HUDEP-2 (cell line): ENCODE results near the gene NTNG1.
A peak's percentile ranks its signal among the peaks of the same experiment; 100 is the strongest.

Experiments
- DNase-seq, 76 experiments: peaks; one replicate each; lab custom pipeline; 2025; ENCODE audit not compliant: unreplicated experiment in 76 of 76; lab: John Stamatoyannopoulos, UW

Gene NTNG1

DNA sequence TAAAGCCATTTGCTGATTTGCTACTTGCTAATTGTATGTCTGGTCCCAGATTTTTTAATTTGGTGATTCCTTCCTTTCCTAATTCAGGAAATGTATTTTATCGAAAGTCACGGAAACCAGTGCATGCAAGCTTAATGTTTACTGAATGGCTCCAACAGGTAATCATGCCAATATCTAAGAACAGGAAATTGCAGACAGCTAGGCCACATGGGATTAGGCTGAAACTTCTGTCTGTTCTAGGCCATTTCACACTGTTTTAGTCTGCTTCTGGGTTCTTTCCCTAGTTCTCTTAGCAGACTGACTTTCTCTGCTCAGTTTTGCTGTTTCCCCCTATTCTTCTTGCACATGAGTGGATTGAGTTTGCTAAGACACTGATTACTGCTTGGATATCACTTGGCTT is 111.4 kb downstream of the NTNG1 start:
- no peak for DNase-seq

GRCh38 chr1:107254306-107254705 is 113.5 kb downstream of the NTNG1 start:
- no peak for DNase-seq

GRCh38 chr1:107255469-107255868 is 114.6 kb downstream of the NTNG1 start:
- DNase-seq: no peak

- no peak for DNase-seq
Observed at GRCh38 chr1:107262467-107263286, 121.8 kb downstream of the NTNG1 start.

DNA sequence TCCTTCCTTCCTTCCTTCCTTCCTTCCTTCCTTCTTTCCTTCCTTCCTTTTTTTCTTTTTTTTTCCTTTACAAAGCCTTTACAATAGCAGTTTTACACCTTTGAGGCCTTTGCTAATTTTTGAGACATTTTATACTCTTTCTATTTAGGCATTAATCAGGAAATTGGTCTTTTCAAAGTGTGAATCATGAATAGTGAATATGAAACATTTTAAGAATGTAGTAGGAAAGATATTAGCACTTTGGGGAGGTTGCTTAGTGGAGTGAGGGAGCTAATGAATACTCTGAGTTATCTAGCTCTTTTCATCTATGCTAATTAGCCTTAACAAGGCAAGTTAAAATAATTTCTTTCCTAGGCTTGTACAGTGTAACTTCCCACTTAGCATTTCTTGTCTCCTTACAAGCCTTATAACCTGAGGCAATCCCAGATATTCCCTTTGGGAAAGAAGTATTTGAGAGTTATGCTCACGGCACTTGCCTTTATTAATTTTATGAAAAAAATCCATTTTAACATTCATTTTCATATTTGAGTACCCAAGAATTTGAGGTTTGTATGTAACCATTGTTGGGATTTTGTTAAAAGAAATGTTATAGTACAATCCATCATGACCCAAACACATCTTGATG is 122.6 kb downstream of the NTNG1 start:
- DNase-seq: no peak

DNA sequence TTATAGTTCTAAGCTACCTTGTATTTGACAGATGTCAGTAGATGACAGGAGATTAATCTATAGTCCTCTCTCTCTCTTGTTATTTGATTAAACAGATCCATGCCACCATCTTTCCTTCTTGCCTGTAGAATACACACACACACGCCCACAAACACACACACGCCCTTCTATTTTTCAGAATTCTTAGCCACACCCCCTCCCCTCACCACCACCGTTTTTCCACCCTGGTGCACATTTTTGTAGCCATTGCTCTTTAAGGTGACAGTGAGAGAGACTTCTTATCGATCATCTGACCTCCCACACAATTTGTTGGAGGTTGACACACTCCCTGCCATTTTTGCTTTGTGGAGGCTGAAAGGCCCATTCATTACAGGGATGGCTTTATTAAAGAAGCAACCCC is 123.2 kb downstream of the NTNG1 start:
- DNase-seq: no peak

DNA sequence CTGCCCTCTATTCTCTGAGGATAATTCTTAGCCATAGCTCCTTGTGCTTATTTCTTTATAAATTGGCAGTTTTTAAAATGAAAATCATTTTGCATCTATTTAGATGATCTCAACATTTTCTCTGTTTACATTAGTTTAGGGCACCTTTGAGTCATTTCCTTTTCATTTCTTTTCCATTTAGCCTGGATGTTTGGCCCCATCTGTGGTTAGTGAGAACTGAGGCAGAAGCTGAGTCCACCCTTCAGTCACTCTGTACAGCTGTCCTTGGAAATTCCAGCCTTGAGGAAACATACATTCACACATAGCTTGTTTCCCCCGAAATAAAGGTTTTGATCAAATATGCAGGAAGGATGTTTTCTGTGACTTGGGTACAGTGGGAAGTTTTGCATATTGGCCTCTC is 123.7 kb downstream of the NTNG1 start:
- DNase-seq: no peak

DNA sequence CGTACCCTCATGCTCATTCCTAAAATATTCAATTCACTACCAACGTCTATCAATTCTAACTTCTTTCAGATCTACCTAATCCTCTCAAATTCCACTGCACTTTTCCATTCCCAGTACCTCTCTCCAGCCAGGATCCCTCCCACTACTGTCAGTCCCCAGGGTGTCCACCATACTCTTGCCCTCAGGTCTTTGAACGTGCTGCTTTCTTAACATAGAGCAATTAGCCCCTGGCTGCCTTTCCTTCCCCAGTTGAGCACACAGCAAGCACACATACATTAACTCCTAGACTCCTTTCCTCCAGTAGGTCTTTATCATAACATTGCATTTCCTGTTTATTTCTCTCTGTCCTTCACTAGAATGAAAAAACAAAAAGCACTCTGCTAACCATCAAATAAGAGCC is 126.7 kb downstream of the NTNG1 start:
- DNase-seq: no peak

DNA sequence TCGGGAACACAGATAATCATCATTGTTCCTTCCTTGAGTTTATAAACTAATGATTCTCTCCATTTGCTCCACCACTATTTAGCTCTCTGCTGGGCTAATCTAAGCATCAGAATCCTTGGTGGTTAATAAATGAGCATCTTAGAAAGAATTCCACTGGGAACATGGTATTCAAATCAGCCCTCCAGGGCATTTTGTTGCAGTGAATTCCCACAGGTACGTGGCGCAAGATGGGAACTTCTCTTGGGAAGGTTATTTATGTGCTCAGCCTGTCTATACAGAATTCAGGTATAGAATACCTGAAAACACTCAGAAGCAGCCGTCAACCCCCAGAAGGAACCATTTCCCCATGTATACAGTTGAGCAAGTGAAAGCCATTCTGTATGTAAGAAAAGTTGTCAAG is 131.5 kb downstream of the NTNG1 start:
- no peak for DNase-seq

GRCh38 chr1:107273515-107273914 is 132.7 kb downstream of the NTNG1 start:
- DNase-seq: no peak

GRCh38 chr1:107274227-107274626 is 133.4 kb downstream of the NTNG1 start:
- DNase-seq: no peak

- no peak for DNase-seq
Observed at GRCh38 chr1:107276247-107276646, 135.4 kb downstream of the NTNG1 start.

GRCh38 chr1:107277022-107277421 is 136.2 kb downstream of the NTNG1 start:
- DNase-seq: peak in 7 of 76 experiments; percentile 2 to 17 (median 5)

DNA sequence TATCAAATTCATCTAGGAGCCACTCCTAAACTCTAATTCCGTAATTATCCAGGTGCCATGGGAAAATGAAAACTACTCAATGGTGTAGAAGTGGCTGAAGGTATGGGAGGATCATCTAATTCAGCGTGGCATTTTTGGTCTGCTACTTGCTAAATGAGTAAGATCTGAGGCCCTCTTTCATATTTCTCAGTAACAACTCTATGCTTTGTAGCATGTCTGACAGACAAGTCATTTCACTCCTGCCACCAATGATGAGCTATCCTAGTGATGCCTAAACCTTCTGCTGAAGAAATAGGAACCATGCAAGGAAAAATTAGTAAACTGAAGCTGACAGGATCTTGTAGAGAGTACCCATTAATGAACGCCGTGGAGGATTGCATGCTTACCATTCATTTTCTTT is 145.3 kb downstream of the NTNG1 start:
- no peak for DNase-seq

DNA sequence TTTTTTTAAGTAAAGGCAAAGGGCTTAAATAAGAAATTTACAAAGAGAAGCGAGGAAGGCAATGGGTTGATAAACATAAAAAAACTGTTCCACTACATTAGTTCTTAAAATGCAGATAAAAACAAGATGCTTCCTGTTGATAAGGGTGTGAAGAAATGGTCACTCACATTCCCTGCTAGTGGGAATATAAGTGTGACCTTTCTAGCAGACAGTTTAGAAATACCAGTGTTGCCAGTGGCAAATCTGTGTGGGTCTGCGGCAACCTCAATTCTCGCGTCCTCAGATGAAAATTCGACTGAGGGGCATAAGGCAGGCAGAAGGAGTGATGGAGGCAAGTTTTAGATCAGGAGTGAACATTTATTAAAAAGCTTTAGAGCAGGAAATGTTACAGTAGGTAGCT is 151.1 kb downstream of the NTNG1 start:
- no peak for DNase-seq

DNA sequence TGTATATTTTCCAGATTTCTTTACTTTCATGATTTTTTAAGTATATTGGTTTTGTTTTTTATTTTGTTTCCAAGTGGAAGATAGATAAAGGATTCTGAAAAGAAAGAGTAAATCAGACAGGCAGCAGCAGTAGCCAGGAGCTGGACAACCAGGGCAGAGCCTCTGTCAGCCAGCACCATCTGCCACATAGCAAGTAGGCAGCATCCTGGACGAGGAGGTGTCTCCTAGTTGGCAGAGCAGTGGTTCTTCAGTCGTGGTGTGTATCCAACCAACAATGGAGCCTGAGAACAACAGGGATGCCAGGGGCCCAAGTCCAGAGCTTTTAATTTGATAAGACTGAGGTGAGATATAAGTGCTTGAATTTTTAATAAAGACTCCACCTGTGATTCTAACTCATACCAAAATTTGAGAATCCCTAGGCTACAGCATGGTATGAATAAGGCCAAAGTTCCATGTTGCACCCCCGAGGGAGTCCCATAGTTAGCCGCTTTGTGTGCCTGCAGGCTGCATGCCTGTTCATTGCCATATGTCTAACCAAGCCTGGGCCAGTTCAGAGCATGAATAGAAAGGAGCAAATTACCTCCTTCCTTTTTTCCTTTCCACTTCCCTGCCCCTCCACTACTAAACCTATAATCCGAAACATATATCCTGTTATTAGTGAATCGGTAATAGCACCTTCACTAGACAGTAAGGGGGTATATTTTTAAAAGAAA is 153.2 kb downstream of the NTNG1 start:
- DNase-seq: no peak

- DNase-seq: no peak
Observed at GRCh38 chr1:107294686-107295085, 153.8 kb downstream of the NTNG1 start.

DNA sequence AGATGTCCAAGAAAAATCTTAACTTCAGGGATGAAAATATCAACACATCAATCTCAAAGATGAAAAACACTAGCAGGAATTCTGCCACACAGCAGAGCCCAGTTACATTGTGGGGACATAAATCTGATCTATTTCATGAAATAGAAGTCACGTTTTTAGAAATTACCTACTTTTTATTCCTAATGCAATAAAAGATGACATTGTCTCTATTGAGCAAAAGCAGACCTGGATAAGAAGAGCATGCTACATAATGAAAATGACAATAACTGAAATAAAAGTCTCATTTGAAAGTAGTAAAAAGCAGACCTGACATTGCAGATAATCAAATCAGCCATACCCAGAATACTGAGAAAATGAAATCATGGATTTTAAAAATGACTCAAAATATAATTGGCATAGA is 156.8 kb downstream of the NTNG1 start:
- DNase-seq: no peak

DNA sequence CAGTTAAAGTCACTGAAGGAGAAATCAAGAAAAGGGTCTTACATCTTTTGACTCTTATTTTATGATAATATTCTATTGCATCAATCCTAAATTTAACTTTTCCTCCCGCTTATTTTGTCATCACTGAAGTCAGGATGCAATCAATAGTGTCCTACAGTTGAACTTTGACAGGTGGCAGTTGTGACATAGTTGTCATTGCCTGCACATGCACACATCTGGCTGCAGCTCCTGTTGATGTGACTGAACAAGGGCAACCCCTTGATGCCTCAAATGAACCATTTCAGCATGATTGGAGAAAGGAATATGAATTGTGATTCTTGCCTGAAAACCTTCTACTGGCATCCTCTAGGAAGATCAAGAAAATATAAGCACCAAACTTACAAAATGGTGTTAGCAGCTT is 157.7 kb downstream of the NTNG1 start:
- DNase-seq: no peak

- no peak for DNase-seq
Observed at GRCh38 chr1:107299521-107299920, 158.7 kb downstream of the NTNG1 start.

GRCh38 chr1:107309962-107310361 is 169.1 kb downstream of the NTNG1 start:
- no peak for DNase-seq

DNA sequence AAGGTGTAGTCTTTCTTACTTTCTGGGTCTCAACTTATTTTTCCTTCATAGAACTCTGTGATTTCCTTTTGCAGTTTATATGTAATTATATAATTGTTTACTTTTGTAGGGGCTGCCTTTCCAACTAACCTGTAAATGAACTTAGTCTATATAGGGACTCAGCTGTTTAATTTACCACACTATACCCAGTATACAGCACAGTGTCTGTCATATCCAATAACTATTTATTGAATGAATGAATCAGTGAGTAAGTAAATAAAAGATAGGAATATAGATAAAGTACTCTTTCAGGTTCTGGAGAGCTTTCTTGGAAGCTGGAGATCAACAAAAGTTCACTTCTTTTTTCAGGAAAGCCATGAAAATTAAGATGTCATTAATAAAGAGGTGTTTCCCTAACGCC is 174.8 kb downstream of the NTNG1 start:
- no peak for DNase-seq
